Ishikawa (cell line): ENCODE data around the gene ZNF689.

ENCODE experiments used
- CEBPB ChIP-seq: IDR thresholded peaks from 2 replicates; pipeline ENCODE4 v1.6.1; 2012
- CREB1 ChIP-seq: IDR thresholded peaks from 2 replicates; pipeline ENCODE4 v1.6.1; 2012; ENCODE audit warnings: low read depth
- EGR1 ChIP-seq: IDR thresholded peaks from 2 replicates; pipeline ENCODE4 v1.6.1; 2012
- EP300 ChIP-seq: IDR thresholded peaks from 2 replicates; pipeline ENCODE4 v1.6.1; 2012; ENCODE audit warnings: borderline replicate concordance
- FOXM1 ChIP-seq: IDR thresholded peaks from 2 replicates; pipeline ENCODE4 v1.6.1; 2012; ENCODE audit warnings: low read depth, borderline replicate concordance
- MAX ChIP-seq: IDR thresholded peaks from 2 replicates; pipeline ENCODE4 v1.6.1; 2012
- NFIC ChIP-seq: IDR thresholded peaks from 2 replicates; pipeline ENCODE4 v1.6.1; 2012
- RAD21 ChIP-seq: IDR thresholded peaks from 2 replicates; pipeline ENCODE4 v1.6.1; 2012; ENCODE audit warnings: low read depth
- TAF1 ChIP-seq: IDR thresholded peaks from 2 replicates; pipeline ENCODE4 v1.6.1; 2012; ENCODE audit warnings: low read depth, mild to moderate bottlenecking
- TCF12 ChIP-seq: IDR thresholded peaks from 2 replicates; pipeline ENCODE4 v1.6.1; 2012; ENCODE audit warnings: low read depth
- TEAD4 ChIP-seq: IDR thresholded peaks from 2 replicates; pipeline ENCODE4 v1.6.1; 2012
- YY1 ChIP-seq: IDR thresholded peaks from 2 replicates; pipeline ENCODE4 v1.6.1; 2012; ENCODE audit warnings: low read depth
- ZBTB7A ChIP-seq: IDR thresholded peaks from 2 replicates; pipeline ENCODE4 v1.6.1; 2012; ENCODE audit warnings: low read depth
- TF ChIP-seq, protein P1 (sequence below): IDR thresholded peaks from 2 replicates; pipeline ENCODE4 v1.6.1; 2012
- TF ChIP-seq, protein P2 (sequence below): IDR thresholded peaks from 2 replicates; pipeline ENCODE4 v1.6.1; 2012; ENCODE audit warnings: low read depth, mild to moderate bottlenecking

Gene ZNF689

GRCh38 chr16:30649725-30650368 is 39.7 kb upstream of the ZNF689 start:
- TF ChIP-seq, protein P1, sequence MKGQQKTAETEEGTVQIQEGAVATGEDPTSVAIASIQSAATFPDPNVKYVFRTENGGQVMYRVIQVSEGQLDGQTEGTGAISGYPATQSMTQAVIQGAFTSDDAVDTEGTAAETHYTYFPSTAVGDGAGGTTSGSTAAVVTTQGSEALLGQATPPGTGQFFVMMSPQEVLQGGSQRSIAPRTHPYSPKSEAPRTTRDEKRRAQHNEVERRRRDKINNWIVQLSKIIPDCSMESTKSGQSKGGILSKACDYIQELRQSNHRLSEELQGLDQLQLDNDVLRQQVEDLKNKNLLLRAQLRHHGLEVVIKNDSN = no peak
- TF ChIP-seq, protein P2, sequence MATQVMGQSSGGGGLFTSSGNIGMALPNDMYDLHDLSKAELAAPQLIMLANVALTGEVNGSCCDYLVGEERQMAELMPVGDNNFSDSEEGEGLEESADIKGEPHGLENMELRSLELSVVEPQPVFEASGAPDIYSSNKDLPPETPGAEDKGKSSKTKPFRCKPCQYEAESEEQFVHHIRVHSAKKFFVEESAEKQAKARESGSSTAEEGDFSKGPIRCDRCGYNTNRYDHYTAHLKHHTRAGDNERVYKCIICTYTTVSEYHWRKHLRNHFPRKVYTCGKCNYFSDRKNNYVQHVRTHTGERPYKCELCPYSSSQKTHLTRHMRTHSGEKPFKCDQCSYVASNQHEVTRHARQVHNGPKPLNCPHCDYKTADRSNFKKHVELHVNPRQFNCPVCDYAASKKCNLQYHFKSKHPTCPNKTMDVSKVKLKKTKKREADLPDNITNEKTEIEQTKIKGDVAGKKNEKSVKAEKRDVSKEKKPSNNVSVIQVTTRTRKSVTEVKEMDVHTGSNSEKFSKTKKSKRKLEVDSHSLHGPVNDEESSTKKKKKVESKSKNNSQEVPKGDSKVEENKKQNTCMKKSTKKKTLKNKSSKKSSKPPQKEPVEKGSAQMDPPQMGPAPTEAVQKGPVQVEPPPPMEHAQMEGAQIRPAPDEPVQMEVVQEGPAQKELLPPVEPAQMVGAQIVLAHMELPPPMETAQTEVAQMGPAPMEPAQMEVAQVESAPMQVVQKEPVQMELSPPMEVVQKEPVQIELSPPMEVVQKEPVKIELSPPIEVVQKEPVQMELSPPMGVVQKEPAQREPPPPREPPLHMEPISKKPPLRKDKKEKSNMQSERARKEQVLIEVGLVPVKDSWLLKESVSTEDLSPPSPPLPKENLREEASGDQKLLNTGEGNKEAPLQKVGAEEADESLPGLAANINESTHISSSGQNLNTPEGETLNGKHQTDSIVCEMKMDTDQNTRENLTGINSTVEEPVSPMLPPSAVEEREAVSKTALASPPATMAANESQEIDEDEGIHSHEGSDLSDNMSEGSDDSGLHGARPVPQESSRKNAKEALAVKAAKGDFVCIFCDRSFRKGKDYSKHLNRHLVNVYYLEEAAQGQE = no peak
- no peak for TF ChIP-seq NFIC
- no peak for TF ChIP-seq ZBTB7A
- TF ChIP-seq TCF12 = no peak
- TF ChIP-seq TEAD4 = no peak
- TF ChIP-seq EP300 = no peak
- no peak for TF ChIP-seq MAX
- TF ChIP-seq FOXM1 = no peak
- no peak for TF ChIP-seq RAD21
- no peak for TF ChIP-seq TAF1
- no peak for TF ChIP-seq CEBPB
- TF ChIP-seq CREB1 = no peak
- TF ChIP-seq YY1 = no peak
- no peak for TF ChIP-seq EGR1

GRCh38 chr16:30647274-30647571 is 37.0 kb upstream of the ZNF689 start:
- TF ChIP-seq YY1 = no peak
- no peak for TF ChIP-seq ZBTB7A
- TF ChIP-seq MAX = no peak
- TF ChIP-seq, protein P1 = no peak
- TF ChIP-seq EGR1 = no peak
- TF ChIP-seq, protein P2 = no peak
- no peak for TF ChIP-seq CREB1
- TF ChIP-seq TAF1 = no peak
- no peak for TF ChIP-seq FOXM1
- TF ChIP-seq TCF12 = no peak
- no peak for TF ChIP-seq CEBPB
- no peak for TF ChIP-seq EP300

- no peak for TF ChIP-seq YY1
- no peak for TF ChIP-seq CEBPB
- TF ChIP-seq, protein P2 = no peak
- TF ChIP-seq ZBTB7A = no peak
- no peak for TF ChIP-seq NFIC
- no peak for TF ChIP-seq TAF1
- TF ChIP-seq EGR1 = no peak
- no peak for TF ChIP-seq TCF12
- no peak for TF ChIP-seq CREB1
- no peak for TF ChIP-seq FOXM1
- TF ChIP-seq MAX = no peak
- TF ChIP-seq, protein P1 = no peak
- TF ChIP-seq EP300 = no peak
- no peak for TF ChIP-seq TEAD4
- TF ChIP-seq RAD21 = no peak
Observed at GRCh38 chr16:30645727-30646126, 35.5 kb upstream of the ZNF689 start.

DNA sequence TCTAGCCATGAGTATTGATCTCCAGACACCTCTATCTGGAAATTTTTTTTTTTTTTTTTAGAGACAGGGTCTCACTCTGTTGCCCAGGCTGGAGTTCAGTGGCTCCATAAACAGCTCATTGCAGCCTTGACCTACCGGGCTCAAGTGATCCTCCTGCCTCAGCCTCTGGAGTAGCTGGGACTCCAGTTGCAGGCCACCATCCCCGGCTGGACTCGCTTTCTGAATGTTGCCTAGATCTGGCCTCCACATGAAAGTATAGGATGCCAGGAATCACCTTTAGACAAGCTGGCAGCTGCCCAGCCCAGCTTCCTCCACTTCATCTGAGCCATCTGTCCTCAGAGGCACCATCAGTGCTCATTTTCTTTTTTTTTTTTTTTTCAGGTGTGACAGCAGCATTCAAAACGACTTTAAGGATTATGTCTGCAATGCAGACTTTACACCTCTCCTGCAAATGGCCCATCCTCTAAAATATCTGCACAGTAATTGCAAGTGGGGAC is 34.2 kb upstream of the ZNF689 start:
- no peak for TF ChIP-seq CEBPB
- TF ChIP-seq EGR1 = no peak
- TF ChIP-seq TEAD4 = no peak
- TF ChIP-seq CREB1 = no peak
- TF ChIP-seq, protein P2 = no peak
- TF ChIP-seq, protein P1 = no peak
- no peak for TF ChIP-seq TCF12
- TF ChIP-seq NFIC = no peak
- TF ChIP-seq RAD21 = no peak
- TF ChIP-seq MAX = no peak
- no peak for TF ChIP-seq EP300
- no peak for TF ChIP-seq TAF1
- no peak for TF ChIP-seq FOXM1
- no peak for TF ChIP-seq ZBTB7A
- TF ChIP-seq YY1 = no peak
